ENCODE results near the gene FZD2.

Gene FZD2

GRCh38 chr17:44601973-44602372 lies 44.7 kb downstream of the FZD2 start:
- ChIA-PET POLR2A (no interaction called here), CTCF (no interaction called here)
- Histone ChIP-seq H3K27ac (ENCODE audit: insufficient read depth in 1 of 2, low read depth in 1 of 2, low read length in 2 of 2, poor library complexity in 1 of 2, severe bottlenecking in 2 of 2) (no peak overlapping the region), H3K4me1 (ENCODE audit: control extremely low read depth in 1 of 4, control insufficient read depth in 4 of 4, insufficient read depth in 4 of 4, low read length in 3 of 4) (peaks cover 0 to 2% (median 0%) of the 10 kb centered on the region in 4 experiments), H3K9me3 (ENCODE audit: control extremely low read depth in 1 of 5, control insufficient read depth in 4 of 5, insufficient read depth in 2 of 5, low read depth in 1 of 5, low read length in 4 of 5) (no peaks in the 10 kb centered on the region), H3K4me3 (ENCODE audit: control insufficient read depth in 1 of 7, extremely low read depth in 1 of 7, insufficient read depth in 4 of 7, low read depth in 2 of 7, low read length in 6 of 7) (no peak overlapping the region), H3K36me3 (ENCODE audit: control insufficient read depth in 4 of 4, insufficient read depth in 4 of 4, low read length in 3 of 4) (no peaks in the 10 kb centered on the region), H3K27me3 (replicated peaks in 2 of 5; ENCODE audit: control insufficient read depth in 4 of 5, insufficient read depth in 5 of 5, low read length in 4 of 5) (peaks cover 0 to 5% (median 0%) of the 10 kb centered on the region in 5 experiments)
- WGBS (ENCODE audit: insufficient coverage) = 58% methylated on average over 8 of the region's 9 CpGs
- no peak for DNase-seq

- H3K27me3 ChIP-seq (replicated peaks in 2 of 5; ENCODE audit: control insufficient read depth in 4 of 5, insufficient read depth in 5 of 5, low read length in 4 of 5) = peaks cover 0 to 5% (median 0%) of the 10 kb centered on the region in 5 experiments
- ChIA-PET POLR2A (no interaction called here), CTCF (no interaction called here)
- H3K27ac ChIP-seq (ENCODE audit: insufficient read depth in 1 of 2, low read depth in 1 of 2, low read length in 2 of 2, poor library complexity in 1 of 2, severe bottlenecking in 2 of 2) = no peak overlapping the region
- H3K4me3 ChIP-seq (ENCODE audit: control insufficient read depth in 1 of 7, extremely low read depth in 1 of 7, insufficient read depth in 4 of 7, low read depth in 2 of 7, low read length in 6 of 7) = no peak overlapping the region
- 85% methylated on average over 3 of the region's 6 CpGs for WGBS (ENCODE audit: insufficient coverage)
- no peaks in the 10 kb centered on the region for H3K36me3 ChIP-seq (ENCODE audit: control insufficient read depth in 4 of 4, insufficient read depth in 4 of 4, low read length in 3 of 4)
- H3K4me1 ChIP-seq (ENCODE audit: control extremely low read depth in 1 of 4, control insufficient read depth in 4 of 4, insufficient read depth in 4 of 4, low read length in 3 of 4) = peaks cover 0 to 2% (median 0%) of the 10 kb centered on the region in 4 experiments
- no peaks in the 10 kb centered on the region for H3K9me3 ChIP-seq (ENCODE audit: control extremely low read depth in 1 of 5, control insufficient read depth in 4 of 5, insufficient read depth in 2 of 5, low read depth in 1 of 5, low read length in 4 of 5)
- DNase-seq = no peak
Observed at GRCh38 chr17:44602390-44602789, 45.1 kb downstream of the FZD2 start.

GRCh38 chr17:44602970-44603369 lies 45.7 kb downstream of the FZD2 start:
- Histone ChIP-seq H3K27me3 (replicated peaks in 2 of 5; ENCODE audit: control insufficient read depth in 4 of 5, insufficient read depth in 5 of 5, low read length in 4 of 5) (peaks cover 0 to 5% (median 0%) of the 10 kb centered on the region in 5 experiments), H3K36me3 (ENCODE audit: control insufficient read depth in 4 of 4, insufficient read depth in 4 of 4, low read length in 3 of 4) (no peaks in the 10 kb centered on the region), H3K27ac (ENCODE audit: insufficient read depth in 1 of 2, low read depth in 1 of 2, low read length in 2 of 2, poor library complexity in 1 of 2, severe bottlenecking in 2 of 2) (no peak overlapping the region), H3K4me3 (ENCODE audit: control insufficient read depth in 1 of 7, extremely low read depth in 1 of 7, insufficient read depth in 4 of 7, low read depth in 2 of 7, low read length in 6 of 7) (no peak overlapping the region), H3K9me3 (ENCODE audit: control extremely low read depth in 1 of 5, control insufficient read depth in 4 of 5, insufficient read depth in 2 of 5, low read depth in 1 of 5, low read length in 4 of 5) (no peaks in the 10 kb centered on the region), H3K4me1 (ENCODE audit: control extremely low read depth in 1 of 4, control insufficient read depth in 4 of 4, insufficient read depth in 4 of 4, low read length in 3 of 4) (peaks cover 0 to 2% (median 0%) of the 10 kb centered on the region in 4 experiments)
- ChIA-PET CTCF (no interaction called here), POLR2A (no interaction called here)
- DNase-seq = no peak
- 100% methylated on average over 2 of the region's 3 CpGs for WGBS (ENCODE audit: insufficient coverage)

GRCh38 chr17:44604116-44604761 lies 47.0 kb downstream of the FZD2 start:
- Histone ChIP-seq H3K9me3 (ENCODE audit: control extremely low read depth in 1 of 5, control insufficient read depth in 4 of 5, insufficient read depth in 2 of 5, low read depth in 1 of 5, low read length in 4 of 5) (no peaks in the 10 kb centered on the region), H3K27me3 (replicated peaks in 2 of 5; ENCODE audit: control insufficient read depth in 4 of 5, insufficient read depth in 5 of 5, low read length in 4 of 5) (peaks cover 0 to 5% (median 0%) of the 10 kb centered on the region in 5 experiments), H3K36me3 (ENCODE audit: control insufficient read depth in 4 of 4, insufficient read depth in 4 of 4, low read length in 3 of 4) (no peaks in the 10 kb centered on the region), H3K27ac (ENCODE audit: insufficient read depth in 1 of 2, low read depth in 1 of 2, low read length in 2 of 2, poor library complexity in 1 of 2, severe bottlenecking in 2 of 2) (no peak overlapping the region), H3K4me3 (ENCODE audit: control insufficient read depth in 1 of 7, extremely low read depth in 1 of 7, insufficient read depth in 4 of 7, low read depth in 2 of 7, low read length in 6 of 7) (no peak overlapping the region), H3K4me1 (ENCODE audit: control extremely low read depth in 1 of 4, control insufficient read depth in 4 of 4, insufficient read depth in 4 of 4, low read length in 3 of 4) (peaks cover 0 to 2% (median under 1%) of the 10 kb centered on the region in 4 experiments)
- 95% methylated on average over 2 of the region's 6 CpGs for WGBS (ENCODE audit: insufficient coverage)
- no peak for DNase-seq
- ChIA-PET POLR2A (no interaction called here), CTCF (no interaction called here)

GRCh38 chr17:44604768-44605485 lies 47.6 kb downstream of the FZD2 start:
- Histone ChIP-seq H3K4me3 (ENCODE audit: control insufficient read depth in 1 of 7, extremely low read depth in 1 of 7, insufficient read depth in 4 of 7, low read depth in 2 of 7, low read length in 6 of 7) (no peak overlapping the region), H3K36me3 (ENCODE audit: control insufficient read depth in 4 of 4, insufficient read depth in 4 of 4, low read length in 3 of 4) (no peaks in the 10 kb centered on the region), H3K27ac (ENCODE audit: insufficient read depth in 1 of 2, low read depth in 1 of 2, low read length in 2 of 2, poor library complexity in 1 of 2, severe bottlenecking in 2 of 2) (no peak overlapping the region), H3K4me1 (ENCODE audit: control extremely low read depth in 1 of 4, control insufficient read depth in 4 of 4, insufficient read depth in 4 of 4, low read length in 3 of 4) (peaks cover 0 to 5% (median under 1%) of the 10 kb centered on the region in 4 experiments), H3K27me3 (replicated peaks in 2 of 5; ENCODE audit: control insufficient read depth in 4 of 5, insufficient read depth in 5 of 5, low read length in 4 of 5) (peaks cover 0 to 8% (median 0%) of the 10 kb centered on the region in 5 experiments), H3K9me3 (ENCODE audit: control extremely low read depth in 1 of 5, control insufficient read depth in 4 of 5, insufficient read depth in 2 of 5, low read depth in 1 of 5, low read length in 4 of 5) (no peaks in the 10 kb centered on the region)
- WGBS (ENCODE audit: insufficient coverage) = 84% methylated on average over 4 of the region's 10 CpGs
- POLR2A ChIA-PET = no interaction called here
- CTCF ChIA-PET = no interaction called here
- no peak for DNase-seq

GRCh38 chr17:44606658-44607057 lies 49.4 kb downstream of the FZD2 start:
- POLR2A ChIA-PET = no interaction called here
- CTCF ChIA-PET = interaction anchor here (1.2 kb wide), 1 partner anchor 9 kb away, joined by 3 read pairs; no protein-coding TSS in a partner anchor
- H3K9me3 ChIP-seq (ENCODE audit: control extremely low read depth in 1 of 5, control insufficient read depth in 4 of 5, insufficient read depth in 2 of 5, low read depth in 1 of 5, low read length in 4 of 5) = no peaks in the 10 kb centered on the region
- 100% methylated on average over 8 of the region's 11 CpGs for WGBS (ENCODE audit: insufficient coverage)
- H3K4me1 ChIP-seq (ENCODE audit: control extremely low read depth in 1 of 4, control insufficient read depth in 4 of 4, insufficient read depth in 4 of 4, low read length in 3 of 4) = peaks cover 0 to 18% (median 5%) of the 10 kb centered on the region in 4 experiments
- H3K36me3 ChIP-seq (ENCODE audit: control insufficient read depth in 4 of 4, insufficient read depth in 4 of 4, low read length in 3 of 4) = no peaks in the 10 kb centered on the region
- H3K27ac ChIP-seq (ENCODE audit: insufficient read depth in 1 of 2, low read depth in 1 of 2, low read length in 2 of 2, poor library complexity in 1 of 2, severe bottlenecking in 2 of 2) = no peak overlapping the region
- H3K4me3 ChIP-seq (ENCODE audit: control insufficient read depth in 1 of 7, extremely low read depth in 1 of 7, insufficient read depth in 4 of 7, low read depth in 2 of 7, low read length in 6 of 7) = no peak overlapping the region
- no peak for DNase-seq
- peaks cover 0 to 8% (median 0%) of the 10 kb centered on the region in 5 experiments for H3K27me3 ChIP-seq (replicated peaks in 2 of 5; ENCODE audit: control insufficient read depth in 4 of 5, insufficient read depth in 5 of 5, low read length in 4 of 5)
